NCI-H2171 (cell line): ENCODE measurements around the gene RAB18.
"Not testable (repeated sequence)": the region's sequence is repeated elsewhere in the genome, so short reads cannot be mapped to it uniquely, and the experiment has no call there.

Source experiments
- DNase-seq: peaks from one replicate; lab custom pipeline; 2025; lab: John Stamatoyannopoulos, UW

Gene RAB18

GRCh38 chr10:27504808-27505460, 830 bp downstream of the RAB18 start:
- DNase-seq = no peak

DNA sequence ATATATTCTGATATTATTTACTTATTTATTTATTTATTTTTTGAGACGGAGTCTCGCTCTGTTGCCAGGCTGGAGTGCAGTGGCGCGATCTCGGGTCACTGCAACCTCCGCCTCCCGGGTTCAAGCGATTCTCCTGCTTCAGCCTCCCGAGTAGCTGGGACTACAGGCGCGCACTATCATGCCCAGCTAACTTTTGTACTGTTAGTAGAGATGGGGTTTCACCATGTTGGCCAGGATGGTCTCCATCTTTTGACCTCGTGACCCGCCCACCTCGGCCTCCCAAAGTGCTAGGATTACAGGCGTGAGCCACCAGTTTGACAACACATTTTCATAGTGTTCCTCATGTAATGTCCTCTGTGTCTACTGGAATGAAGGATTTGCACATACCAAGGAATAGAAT, 1.4 kb downstream of the RAB18 start:
- not testable (repeated sequence) for DNase-seq

GRCh38 chr10:27506280-27506679, 2.2 kb downstream of the RAB18 start:
- no peak for DNase-seq

GRCh38 chr10:27512548-27512947, 8.4 kb downstream of the RAB18 start:
- DNase-seq = no peak

GRCh38 chr10:27513451-27514191, 9.5 kb downstream of the RAB18 start:
- DNase-seq = no peak

DNA sequence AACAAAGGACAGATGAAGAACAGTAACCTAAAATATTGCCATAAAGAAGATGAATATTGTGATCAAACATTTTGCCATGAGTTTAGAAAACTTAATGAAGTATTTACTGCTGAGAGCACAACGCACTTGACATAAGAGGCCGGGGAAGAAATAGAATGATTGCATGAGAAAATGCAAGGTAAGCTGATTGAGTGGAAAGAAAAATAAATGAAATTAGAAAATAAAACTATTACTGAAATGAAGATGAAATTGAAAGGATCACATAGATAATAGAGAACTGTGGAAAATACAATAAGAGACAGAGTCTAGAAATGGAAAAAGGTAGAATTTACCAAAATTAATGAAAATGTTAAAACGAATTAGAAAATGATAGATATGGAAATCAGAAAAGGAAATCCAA, 10.1 kb downstream of the RAB18 start:
- no peak for DNase-seq

GRCh38 chr10:27518261-27518660, 14.2 kb downstream of the RAB18 start:
- no peak for DNase-seq

- DNase-seq = no peak
These were observed 21.7 kb downstream of the RAB18 start for GRCh38 chr10:27525819-27526218.

DNA sequence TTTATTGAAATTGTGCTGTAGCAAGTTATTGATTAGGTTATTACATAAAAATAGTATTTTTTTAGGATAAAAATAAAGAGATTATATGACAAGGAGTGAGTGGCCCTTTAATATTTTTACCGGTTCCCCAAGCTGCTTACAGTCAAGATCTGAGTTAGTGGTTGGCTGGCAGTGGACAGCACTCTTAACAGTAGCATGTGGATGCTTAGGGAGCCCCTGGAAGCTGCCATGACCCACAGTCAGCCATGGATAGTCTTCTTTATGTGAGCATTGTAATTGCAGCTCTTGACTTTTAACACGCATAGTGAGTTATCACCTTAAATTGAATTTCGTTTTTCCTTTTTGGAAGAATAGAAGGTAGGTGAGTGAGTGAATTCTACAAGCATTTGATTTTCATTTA, 22.1 kb downstream of the RAB18 start:
- DNase-seq = no peak

DNA sequence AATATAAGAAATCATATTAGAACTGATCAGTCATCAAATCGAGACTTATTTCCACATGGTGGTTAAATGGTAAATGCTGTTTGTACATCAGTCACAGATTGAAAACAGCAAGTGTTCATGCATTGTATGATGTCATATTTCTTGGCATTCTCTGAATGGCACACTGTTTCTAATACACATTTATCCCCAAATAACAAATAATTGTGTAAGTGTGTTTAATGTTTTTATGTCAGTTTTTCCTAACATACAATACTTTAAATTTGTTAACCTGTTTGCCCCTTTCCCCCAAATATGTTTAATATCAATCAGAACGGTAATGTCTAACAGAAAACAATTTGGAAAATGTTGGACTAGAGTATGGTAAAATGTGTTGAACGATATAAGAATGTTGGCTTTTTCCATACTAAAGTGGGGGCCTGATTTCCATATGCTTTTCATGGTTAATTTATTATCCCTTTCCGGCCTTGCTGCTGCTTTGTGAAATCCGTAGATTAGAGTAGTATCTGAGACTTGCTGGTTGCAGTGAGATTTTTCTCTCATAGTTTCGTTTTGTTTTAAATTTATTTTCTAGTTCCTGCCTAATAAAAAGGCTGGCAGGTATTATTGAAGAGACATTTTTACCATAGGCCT, 23.7 kb downstream of the RAB18 start:
- DNase-seq = no peak

DNA sequence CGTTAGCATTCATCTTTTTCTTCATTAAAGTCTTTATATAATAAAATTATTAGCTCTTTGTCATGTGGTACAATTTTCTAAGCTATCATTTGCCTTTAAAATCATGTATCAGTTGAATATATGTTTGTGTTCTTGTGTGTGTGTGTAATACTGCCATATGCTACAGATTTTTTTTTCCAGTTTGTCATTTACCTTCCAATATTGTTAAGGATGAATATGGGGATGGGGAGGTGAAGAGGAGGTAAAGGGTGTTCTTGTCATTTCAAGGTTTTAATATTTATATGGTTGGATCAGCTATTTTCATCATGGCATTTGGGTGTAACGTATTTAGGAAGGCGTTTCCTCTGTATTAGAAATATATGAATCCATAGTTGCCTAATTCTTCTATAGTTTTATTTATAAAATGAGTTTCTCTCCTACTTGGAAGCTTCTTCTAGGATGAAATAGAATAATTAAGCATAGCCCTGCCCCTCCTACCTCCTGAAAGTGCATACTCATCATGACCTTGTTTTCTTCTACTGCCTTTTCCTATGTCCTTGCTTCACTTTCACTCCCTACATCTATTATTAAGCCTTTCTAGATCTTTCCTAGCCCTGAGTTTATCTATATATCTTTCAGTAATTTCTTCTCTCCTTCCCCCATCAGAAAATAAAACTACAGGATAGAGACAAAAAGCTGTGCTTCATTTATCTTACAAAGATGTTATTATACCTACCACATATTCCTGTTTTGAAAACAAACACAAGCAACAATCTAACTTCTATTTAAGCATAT, 25.1 kb downstream of the RAB18 start:
- no peak for DNase-seq

DNA sequence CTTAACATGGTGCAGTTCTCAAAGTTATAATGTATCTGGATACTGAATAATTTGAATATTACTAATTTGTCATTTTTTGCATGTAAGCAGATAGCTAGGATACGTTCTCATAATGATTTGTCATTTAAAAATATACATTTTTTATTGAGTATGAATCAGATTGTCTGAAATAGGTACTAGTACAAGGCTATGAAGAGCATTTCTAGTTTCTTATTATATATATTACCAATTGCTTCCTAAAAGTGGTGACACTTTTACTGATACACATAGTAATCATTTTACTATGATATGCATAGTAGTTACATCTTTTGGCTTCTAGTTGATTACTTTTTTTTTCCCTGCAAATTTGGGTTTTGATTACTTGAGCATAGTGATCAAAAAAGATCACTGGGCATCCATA, 26.4 kb downstream of the RAB18 start:
- DNase-seq = no peak

- no peak for DNase-seq
These were observed 27.3 kb downstream of the RAB18 start for GRCh38 chr10:27531336-27531847.

DNA sequence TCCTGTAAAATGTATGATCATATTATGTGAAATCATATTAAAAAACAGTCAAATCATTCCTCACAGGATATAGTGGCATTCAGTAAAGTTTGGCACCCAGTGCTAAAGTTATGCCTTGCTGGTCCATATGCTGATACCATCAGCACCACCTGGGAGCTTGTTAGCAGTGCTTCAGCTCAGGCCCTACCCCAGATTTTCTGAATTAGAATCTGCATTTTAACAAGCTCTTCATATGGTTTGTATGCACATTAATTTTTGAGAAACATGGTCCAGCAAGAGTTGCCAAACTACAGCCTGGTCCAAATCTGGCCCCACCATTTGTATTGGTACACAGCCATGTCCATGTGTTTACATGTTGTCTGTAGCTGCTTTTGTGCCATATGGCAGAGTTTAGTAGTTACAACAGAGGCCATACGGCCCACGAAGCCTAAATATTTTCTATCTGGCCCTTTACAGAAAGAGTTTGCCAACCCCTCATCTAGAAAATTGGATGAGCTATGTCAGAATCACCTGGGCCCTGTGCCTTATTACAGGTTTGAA, 30.1 kb downstream of the RAB18 start:
- DNase-seq = no peak

DNA sequence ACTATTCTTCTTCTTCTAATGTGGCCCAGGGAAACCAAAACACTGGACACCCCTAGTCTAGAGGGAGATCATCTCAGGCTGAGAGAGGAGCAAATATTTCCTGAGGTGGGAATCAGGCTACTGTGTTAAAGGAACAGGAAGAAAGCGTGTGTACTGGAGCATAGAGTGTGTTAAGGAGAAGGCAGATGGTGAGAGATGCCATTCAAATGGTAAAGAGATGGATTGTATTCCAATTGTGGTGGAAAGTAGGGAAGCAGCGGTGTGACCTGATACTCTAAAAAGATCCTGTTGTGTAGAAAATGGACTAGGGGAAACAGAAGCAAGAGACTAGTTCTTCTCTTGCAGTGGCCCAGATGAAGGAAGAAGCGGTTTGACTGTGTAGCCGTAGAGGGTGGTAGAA, 31.2 kb downstream of the RAB18 start:
- no peak for DNase-seq

DNA sequence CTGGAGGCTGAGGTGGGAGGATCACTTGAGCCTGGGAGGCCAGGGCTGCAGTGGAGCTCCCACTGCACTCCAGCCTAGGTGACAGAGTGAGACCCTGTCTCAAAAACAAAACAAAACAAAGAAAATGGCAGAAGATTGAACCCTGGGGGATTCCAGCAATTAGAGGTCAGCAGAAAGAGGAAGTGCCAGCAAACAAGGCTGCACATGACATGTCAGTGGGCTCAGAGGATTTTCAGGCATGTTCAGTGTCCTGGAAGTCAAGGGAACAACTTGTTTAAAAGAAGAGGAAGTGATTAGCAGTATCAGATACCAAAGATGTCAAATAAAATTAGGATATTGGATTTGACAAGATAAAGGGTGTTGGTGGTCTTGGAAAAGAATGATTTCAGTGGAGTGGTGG, 32.3 kb downstream of the RAB18 start:
- no peak for DNase-seq

GRCh38 chr10:27537166-27537565, 33.1 kb downstream of the RAB18 start:
- DNase-seq = no peak

- DNase-seq = no peak
These were observed 33.7 kb downstream of the RAB18 start for GRCh38 chr10:27537787-27538186.

DNA sequence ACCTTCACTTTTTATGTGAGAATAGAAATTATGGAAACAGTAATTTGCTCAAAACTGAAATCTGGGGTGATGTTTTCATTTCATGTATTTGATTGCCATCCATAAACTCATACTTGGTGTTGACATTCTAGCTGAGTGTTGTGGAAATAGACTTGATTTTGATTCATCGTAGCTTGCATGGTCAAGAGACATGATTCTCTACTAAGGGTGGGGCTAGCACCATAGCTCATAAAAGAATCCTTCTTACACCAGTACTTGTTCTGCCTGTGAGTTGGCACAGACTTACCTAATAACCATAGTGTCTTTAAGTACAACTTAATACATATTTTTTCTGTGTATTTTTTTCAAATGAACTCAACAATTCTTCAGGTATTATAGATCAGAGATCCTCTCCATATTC, 36.6 kb downstream of the RAB18 start:
- no peak for DNase-seq

DNA sequence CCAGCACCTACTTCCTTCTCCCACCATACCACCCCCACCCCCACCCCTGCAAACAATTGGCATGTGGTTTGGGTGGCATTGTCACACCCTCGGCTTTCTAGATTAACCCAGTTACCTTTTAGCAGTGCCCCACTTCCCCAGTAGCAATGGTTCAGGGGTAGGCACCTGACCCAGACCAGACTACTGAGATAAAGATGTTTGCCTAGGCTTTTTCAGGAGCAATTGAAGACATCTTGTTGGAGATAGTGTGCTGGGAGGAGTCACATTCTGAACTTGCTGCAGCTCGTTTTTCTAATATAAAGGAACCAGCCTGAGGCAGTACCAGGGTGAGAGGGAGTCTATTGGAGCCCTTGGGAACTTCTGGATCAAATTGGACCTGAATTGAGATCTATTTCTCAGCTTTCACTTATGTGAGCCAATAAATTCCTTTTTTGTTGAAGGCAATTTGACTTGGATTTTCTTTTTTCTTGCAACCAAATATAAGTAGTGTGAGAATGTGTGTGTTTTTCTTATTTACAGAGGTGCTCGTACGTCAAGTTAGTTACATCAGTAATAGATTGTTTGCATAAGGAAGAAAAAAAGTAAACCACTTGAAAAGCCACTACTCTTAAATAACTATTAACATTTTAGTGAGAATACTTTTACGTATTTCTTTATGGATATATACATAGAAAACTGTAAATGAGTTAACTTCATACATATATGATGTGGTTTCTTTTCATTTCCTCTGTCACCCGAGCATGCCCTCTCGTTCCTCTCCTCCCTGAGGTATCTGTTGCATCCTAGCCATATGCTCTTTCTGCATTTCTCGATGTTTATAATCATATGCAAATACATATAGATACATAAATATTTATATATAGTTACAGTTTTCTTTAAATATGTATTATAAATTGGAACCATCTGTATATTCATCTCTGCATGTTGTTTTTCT, 38.0 kb downstream of the RAB18 start:
- DNase-seq = no peak

- DNase-seq = no peak
These were observed 38.7 kb downstream of the RAB18 start for GRCh38 chr10:27542812-27543211.
